HEK293 (cell line): ENCODE data around the gene CNEP1R1.

Experiments used
- ELK4 ChIP-seq: IDR thresholded peaks from 2 replicates; pipeline ENCODE4 v1.6.1; 2011; ENCODE audit warnings: mild to moderate bottlenecking, low read depth, low read length, borderline replicate concordance
- MZF1 ChIP-seq: fragments of 450-650 bp; formaldehyde crosslinking; IDR thresholded peaks from 2 replicates; pipeline ENCODE4 v1.5.1; 2017; ENCODE audit warnings: missing biosample characterization, missing genetic modification characterization, borderline replicate concordance
- PRDM1 ChIP-seq: fragments of 450-650 bp; formaldehyde crosslinking; IDR thresholded peaks from 2 replicates; pipeline ENCODE4; 2016; ENCODE audit warnings: missing biosample characterization, missing genetic modification characterization
- PRDM2 ChIP-seq: fragments of 450-650 bp; formaldehyde crosslinking; IDR thresholded peaks from 2 replicates; pipeline ENCODE4 v1.5.1; 2016; ENCODE audit warnings: missing biosample characterization, missing genetic modification characterization, borderline replicate concordance
- WT1 ChIP-seq: fragments of 450-650 bp; formaldehyde crosslinking; IDR thresholded peaks from 2 replicates; pipeline ENCODE4 v1.5.1; 2016; ENCODE audit warnings: missing biosample characterization, missing genetic modification characterization
- ZBTB20 ChIP-seq: fragments of 450-650 bp; formaldehyde crosslinking; IDR thresholded peaks from 2 replicates; pipeline ENCODE4 v1.5.1; 2016; ENCODE audit warnings: missing biosample characterization, missing genetic modification characterization
- ZFP37 ChIP-seq: fragments of 450-650 bp; formaldehyde crosslinking; IDR thresholded peaks from 2 replicates; pipeline ENCODE4 v1.5.1; 2016; ENCODE audit warnings: missing biosample characterization, missing genetic modification characterization
- ZNF175 ChIP-seq: fragments of 450-650 bp; formaldehyde crosslinking; IDR thresholded peaks from 2 replicates; pipeline ENCODE4 v1.5.1; 2016; ENCODE audit warnings: missing biosample characterization, missing genetic modification characterization
- ZNF26 ChIP-seq: fragments of 450-650 bp; formaldehyde crosslinking; IDR thresholded peaks from 2 replicates; pipeline ENCODE4 v1.5.1; 2016; ENCODE audit warnings: missing biosample characterization, missing genetic modification characterization
- ZNF274 ChIP-seq, 2 experiments: fragments of 200-500 bp in 1 of 2; fragments of 450-650 bp in 1 of 2; sonication (Bioruptor generic) in 1 of 2; formaldehyde crosslinking in 1 of 2; IDR thresholded peaks; 2 replicates each; pipeline versions ENCODE4 v1.5.1 to v1.6.1; 2014 to 2016; ENCODE audit warnings: borderline replicate concordance in 1 of 2, inconsistent platforms in 1 of 2, low read length in 1 of 2, missing biosample characterization in 1 of 2, missing genetic modification characterization in 1 of 2
- ZNF311 ChIP-seq: fragments of 450-650 bp; formaldehyde crosslinking; IDR thresholded peaks from 2 replicates; pipeline ENCODE4 v1.5.1; 2017; ENCODE audit warnings: missing biosample characterization, missing genetic modification characterization, borderline replicate concordance
- ZNF335 ChIP-seq: fragments of 450-650 bp; formaldehyde crosslinking; conservative IDR thresholded peaks from 2 replicates; pipeline ENCODE4 v1.5.1; 2016; ENCODE audit warnings: missing biosample characterization, missing genetic modification characterization
- ZNF513 ChIP-seq: fragments of 450-650 bp; IDR thresholded peaks from 2 replicates; pipeline ENCODE4 v1.5.1; 2018; ENCODE audit warnings: missing biosample characterization, missing genetic modification characterization
- ZNF521 ChIP-seq: fragments of 450-650 bp; formaldehyde crosslinking; IDR thresholded peaks from 2 replicates; pipeline ENCODE4 v1.5.1; 2017; ENCODE audit warnings: missing biosample characterization, mild to moderate bottlenecking, missing genetic modification characterization
- ZNF558 ChIP-seq: fragments of 450-650 bp; formaldehyde crosslinking; IDR thresholded peaks from 2 replicates; pipeline ENCODE4 v1.5.1; 2016; ENCODE audit warnings: missing biosample characterization, missing genetic modification characterization

CNEP1R1 gene

GRCh38 chr16:50065624-50066481, 40.8 kb downstream of the CNEP1R1 start, which contains the start of gene HEATR3 (continued):
- TF ChIP-seq PRDM2 (tag by site-specific recombination) (no peak), ZBTB20 (tag by site-specific recombination) (no peak), ZNF513 (tag by site-specific recombination) (0 out of 2 replicates have a peak, but pooled peaks have one; percentile 8), ELK4 (no peak), ZNF26 (tag by site-specific recombination) (no peak), ZNF521 (tag by site-specific recombination) (no peak), ZNF311 (tag by site-specific recombination) (no peak), ZFP37 (no peak), ZNF175 (no peak), WT1 (tag by site-specific recombination) (no peak), ZNF558 (no peak), PRDM1 (tag by site-specific recombination) (no peak), ZNF335 (tag by site-specific recombination) (peak; percentile 91), MZF1 (tag by site-specific recombination) (no peak), ZNF274 (IDR thresholded peaks at IDR 0.05; ENCODE audit: low read length) (no peak), ZNF274 (tag by site-specific recombination; IDR thresholded peaks at IDR 0.05; ENCODE audit: borderline replicate concordance) (no peak)
